ENCODE results near the gene STON2. TPM values are rescaled to one million over a fixed set of nuclear protein-coding genes. Genes with fewer than 3 reads are reported as not detected.

STON2 gene
- total and polyA plus RNA-seq, 2 of the 13 experiments (the other 11 are each of a cell fraction or from before 2014, with no cell fraction given): 2.1 to 11.0 TPM

GRCh38 chr14:81406863-81407262 is 6.7 kb upstream of the STON2 start (continued):
- no peak for TF ChIP-seq TBX3 (IDR thresholded peaks at IDR 0.05; ENCODE audit: borderline replicate concordance)
- no peak for TF ChIP-seq CHCHD3 (CRISPR knock-in tag; IDR thresholded peaks at IDR 0.05)

DNA sequence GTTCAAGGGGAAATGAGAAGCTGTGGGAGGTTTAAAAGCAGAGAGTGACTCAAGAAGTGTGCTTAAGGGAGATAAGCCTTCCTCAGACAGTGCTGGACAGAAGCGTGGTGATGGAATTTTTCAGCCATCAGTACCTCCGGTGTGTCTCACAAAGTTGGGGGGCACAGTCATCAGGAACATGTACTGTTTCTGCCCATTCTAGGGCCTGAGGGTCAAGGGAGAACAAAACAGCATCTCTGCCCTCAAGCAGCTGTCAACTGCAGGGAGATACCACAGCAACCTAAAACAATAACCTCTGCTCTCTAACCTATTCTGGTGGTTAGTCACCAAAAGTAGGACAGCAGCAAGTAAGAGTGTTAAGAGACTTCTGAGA is 2.0 kb upstream of the STON2 start:
- Histone ChIP-seq H3K4me3 (replicated peaks in 1 of 3; ENCODE audit: insufficient read depth in 1 of 3, low read depth in 2 of 3, low read length in 3 of 3) (no peak overlapping the region), H3K27ac (ENCODE audit: extremely low read length, insufficient read depth, low read length) (no peak overlapping the region), H3K9ac (ENCODE audit: insufficient read depth, low read depth, low read length) (no peak overlapping the region), H3K9me3 (ENCODE audit: low read length) (no peaks in the 10 kb centered on the region), H3K27me3 (ENCODE audit: control insufficient read depth in 1 of 2, insufficient read depth in 2 of 2, low read length in 2 of 2) (no peaks in the 10 kb centered on the region), H3K4me1 (ENCODE audit: insufficient read depth, low read length) (0 out of 2 replicates have a peak, but pooled peaks cover 6% of the 10 kb centered on the region), H3K4me2 (ENCODE audit: low read depth, low read length) (no peak overlapping the region), H3K79me2 (ENCODE audit: insufficient read depth, low read length) (no peaks in the 10 kb centered on the region), H4K20me1 (ENCODE audit: insufficient read depth, low read length) (no peaks in the 10 kb centered on the region), H2AFZ (ENCODE audit: low read length) (no peak overlapping the region), H3K36me3 (replicated peaks in 1 of 2; ENCODE audit: control insufficient read depth in 1 of 2, insufficient read depth in 2 of 2, low read length in 2 of 2) (peaks cover 2 to 8% of the 10 kb centered on the region in 2 experiments; a peak in 2 of 5 replicates)
- intact Hi-C loops (cut with micrococcal nuclease; ENCODE audit: unreplicated experiment): no loop called here
- no peak for FAIRE-seq
- ChIA-PET POLR2A (no interaction called here), CTCF (ENCODE audit: low intra/inter-chr PET ratio, low total read pairs) (no interaction called here)
- no peak for DNase-seq (ENCODE audit: low spot score)
- in situ Hi-C loops (cut with HindIII; ENCODE audit: extremely low pct_ligation_motif_present, low pct_unique_long_range_greater_than_20kb): no loop called here
- WGBS (ENCODE audit: low lambda C conversion rate): 96% methylated on average over 2 of the region's 2 CpGs
- no peak for ATAC-seq
- TF ChIP-seq ZNF430 (CRISPR knock-in tag; IDR thresholded peaks at IDR 0.05): no peak
- no peak for TF ChIP-seq MIER2 (CRISPR knock-in tag; IDR thresholded peaks at IDR 0.05)
- TF ChIP-seq RARG (CRISPR knock-in tag; IDR thresholded peaks at IDR 0.05; ENCODE audit: low read depth): no peak
- no peak for TF ChIP-seq TIGD3 (CRISPR knock-in tag; IDR thresholded peaks at IDR 0.05; ENCODE audit: borderline replicate concordance)
- no peak for TF ChIP-seq FOXK2 (IDR thresholded peaks at IDR 0.05)
- TF ChIP-seq, protein P1, sequence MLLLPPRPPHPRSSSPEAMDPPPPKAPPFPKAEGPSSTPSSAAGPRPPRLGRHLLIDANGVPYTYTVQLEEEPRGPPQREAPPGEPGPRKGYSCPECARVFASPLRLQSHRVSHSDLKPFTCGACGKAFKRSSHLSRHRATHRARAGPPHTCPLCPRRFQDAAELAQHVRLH (CRISPR knock-in tag; IDR thresholded peaks at IDR 0.05; ENCODE audit: borderline replicate concordance, low read depth): no peak
- no peak for TF ChIP-seq ARID2 (CRISPR knock-in tag; IDR thresholded peaks at IDR 0.05; ENCODE audit: borderline replicate concordance)
- no TSS peak for BruUV-seq (replicated peaks)
